PC-3 (cell line): ENCODE measurements around the gene AMIGO3.

Source experiments
- CTCF ChIP-seq: fragments of 300-600 bp; sonication (generic); conservative IDR thresholded peaks from 2 replicates; pipeline ENCODE4 v1.5.1; 2017; ENCODE audit warnings: antibody characterized with exemption, low read depth, mild to moderate bottlenecking, low read length
- EZH2phosphoT487 ChIP-seq: fragments of 300-600 bp; sonication (generic); IDR thresholded peaks from 2 replicates; pipeline ENCODE4 v1.6.1; 2018; ENCODE audit warnings: mild to moderate bottlenecking, antibody characterized with exemption, low read length, borderline replicate concordance

- TF ChIP-seq CTCF = no peak
- TF ChIP-seq EZH2phosphoT487 = no peak
These were observed 6.7 kb downstream of the AMIGO3 start for GRCh38 chr3:49712631-49713317.
